Right lung (tissue), 10 donors: ENCODE results near the gene HHIP. TPM values are rescaled to one million over a fixed set of nuclear protein-coding genes. Genes with fewer than 3 reads are reported as not detected.

Source experiments
- DNase-seq, 2 donors: peaks; one replicate each; pipeline ENCODE4 v3.0.0-alpha.2; 2013
- long read RNA-seq, 8 donors: transcript quantifications; one replicate each; lab custom pipeline, GENCODE V29; 2026
- polyA plus RNA-seq, 5 donors: library from polyadenylated mRNA; unstranded; fragments of 120-200 nt; gene quantifications; one replicate each; pipeline versions ENCODE4 v1.2.1 to v1.2.3, GENCODE V29; 2013; ENCODE audit warnings: inconsistent platforms in 1 of 5, low replicate concordance in 1 of 5; ENCODE audit not compliant: insufficient read length in 5 of 5, insufficient read depth in 1 of 5

The HHIP gene, protein sequence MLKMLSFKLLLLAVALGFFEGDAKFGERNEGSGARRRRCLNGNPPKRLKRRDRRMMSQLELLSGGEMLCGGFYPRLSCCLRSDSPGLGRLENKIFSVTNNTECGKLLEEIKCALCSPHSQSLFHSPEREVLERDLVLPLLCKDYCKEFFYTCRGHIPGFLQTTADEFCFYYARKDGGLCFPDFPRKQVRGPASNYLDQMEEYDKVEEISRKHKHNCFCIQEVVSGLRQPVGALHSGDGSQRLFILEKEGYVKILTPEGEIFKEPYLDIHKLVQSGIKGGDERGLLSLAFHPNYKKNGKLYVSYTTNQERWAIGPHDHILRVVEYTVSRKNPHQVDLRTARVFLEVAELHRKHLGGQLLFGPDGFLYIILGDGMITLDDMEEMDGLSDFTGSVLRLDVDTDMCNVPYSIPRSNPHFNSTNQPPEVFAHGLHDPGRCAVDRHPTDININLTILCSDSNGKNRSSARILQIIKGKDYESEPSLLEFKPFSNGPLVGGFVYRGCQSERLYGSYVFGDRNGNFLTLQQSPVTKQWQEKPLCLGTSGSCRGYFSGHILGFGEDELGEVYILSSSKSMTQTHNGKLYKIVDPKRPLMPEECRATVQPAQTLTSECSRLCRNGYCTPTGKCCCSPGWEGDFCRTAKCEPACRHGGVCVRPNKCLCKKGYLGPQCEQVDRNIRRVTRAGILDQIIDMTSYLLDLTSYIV
- 10 to 100 TPM; 16.4 to 68.7 (median 38.7) TPM for polyA plus RNA-seq
- long read RNA-seq, donor 1, full-length matches to known transcripts: 6 of 19 reads
- long read RNA-seq, donor 1, partial matches to known transcripts: 13 of 19 reads
- long read RNA-seq, donor 1, other reads (novel, unspliced or antisense): 0 of 19 reads
- long read RNA-seq, donor 2, full-length matches to known transcripts: 9 of 9 reads
- long read RNA-seq, donor 2, partial matches to known transcripts: 0 of 9 reads
- long read RNA-seq, donor 2, other reads (novel, unspliced or antisense): 0 of 9 reads
- long read RNA-seq, donor 3, full-length matches to known transcripts: 11 of 16 reads
- long read RNA-seq, donor 3, partial matches to known transcripts: 5 of 16 reads
- long read RNA-seq, donor 3, other reads (novel, unspliced or antisense): 0 of 16 reads
- long read RNA-seq, donor 4, full-length matches to known transcripts: 2 of 2 reads
- long read RNA-seq, donor 4, partial matches to known transcripts: 0 of 2 reads
- long read RNA-seq, donor 4, other reads (novel, unspliced or antisense): 0 of 2 reads
- long read RNA-seq, donor 5, full-length matches to known transcripts: 8 of 121 reads
- long read RNA-seq, donor 5, partial matches to known transcripts: 56 of 121 reads
- long read RNA-seq, donor 5, other reads (novel, unspliced or antisense): 57 of 121 reads
- long read RNA-seq, donor 6, full-length matches to known transcripts: 20 of 20 reads
- long read RNA-seq, donor 6, partial matches to known transcripts: 0 of 20 reads
- long read RNA-seq, donor 6, other reads (novel, unspliced or antisense): 0 of 20 reads
- long read RNA-seq, donor 7, full-length matches to known transcripts: 7 of 7 reads
- long read RNA-seq, donor 7, partial matches to known transcripts: 0 of 7 reads
- long read RNA-seq, donor 7, other reads (novel, unspliced or antisense): 0 of 7 reads
- long read RNA-seq, donor 8, full-length matches to known transcripts: 4 of 4 reads
- long read RNA-seq, donor 8, partial matches to known transcripts: 0 of 4 reads
- long read RNA-seq, donor 8, other reads (novel, unspliced or antisense): 0 of 4 reads

DNA sequence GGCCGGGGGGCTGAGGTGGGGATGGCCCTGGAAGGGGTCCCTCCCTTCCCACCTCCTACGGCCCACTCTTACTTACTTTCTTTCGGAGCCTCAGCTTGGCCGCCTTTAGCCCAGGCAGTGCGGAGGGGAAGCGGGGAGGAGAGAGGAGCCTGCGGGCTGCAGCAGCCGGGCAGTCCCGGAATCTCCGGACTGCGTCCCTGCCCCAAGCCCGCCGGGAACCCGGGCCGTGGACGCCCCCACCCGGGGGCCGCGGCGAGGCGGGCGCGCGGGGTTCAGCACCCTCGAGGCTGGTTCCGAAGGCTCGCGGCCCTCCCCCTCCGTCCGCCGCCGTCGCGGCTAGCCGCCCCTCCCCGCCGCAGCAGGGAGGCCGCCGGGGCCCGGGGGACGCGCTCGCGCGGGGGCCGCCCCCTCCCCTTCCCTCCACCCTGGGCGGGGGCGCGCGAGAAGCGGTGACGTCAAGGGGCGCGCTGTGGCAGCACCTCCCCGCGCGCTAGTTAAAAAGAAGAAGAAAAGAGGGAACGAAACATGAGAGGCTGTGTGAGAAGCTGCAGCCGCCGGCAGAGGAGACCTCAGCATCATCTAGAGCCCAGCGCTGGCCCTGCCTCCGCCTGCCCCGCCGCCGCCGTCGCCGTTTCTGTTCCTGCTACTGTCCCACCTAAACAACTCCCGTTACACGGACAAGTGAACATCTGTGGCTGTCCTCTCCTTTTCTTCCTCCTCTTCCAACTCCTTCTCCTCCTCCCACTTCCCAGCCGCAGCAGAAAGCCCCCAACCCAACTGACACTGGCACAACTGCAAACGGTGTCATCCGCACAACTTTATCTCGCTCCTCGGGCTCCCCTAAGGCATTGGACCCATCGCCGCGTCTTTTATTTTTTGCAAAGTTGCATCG, at the start of gene HHIP:
Gene HHIP, plus strand, starts transcription at position 526 of the 892 bp plus-strand sequence. CDS start 520 bp downstream, outside the sequence.
- peak; percentile 67 to 71 for DNase-seq

GRCh38 chr4:144597171-144597570, 48.8 kb upstream of the HHIP start:
- DNase-seq: no peak

- DNase-seq: no peak
Observed at GRCh38 chr4:144599621-144600020, 46.3 kb upstream of the HHIP start.

DNA sequence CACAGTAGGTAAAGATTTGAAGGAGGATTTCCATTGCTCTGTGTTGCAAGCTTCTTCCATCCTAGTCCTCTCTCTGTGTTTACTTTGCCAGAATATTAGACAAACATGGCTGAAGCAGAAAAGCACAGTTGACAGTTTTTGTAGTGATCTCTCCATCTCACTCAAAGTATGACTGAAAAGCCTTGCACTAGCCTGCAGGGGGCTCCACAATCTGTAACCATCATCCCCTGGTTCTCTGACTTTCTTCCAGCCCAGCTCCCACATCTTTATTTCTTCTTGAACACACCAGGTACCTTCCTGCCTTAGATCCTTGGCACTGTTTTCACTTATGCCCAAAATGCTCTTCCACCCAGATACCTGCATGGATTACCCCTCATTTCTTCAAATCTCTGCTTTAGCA, 34.1 kb upstream of the HHIP start:
- no peak for DNase-seq

- DNase-seq: no peak
Observed at GRCh38 chr4:144614850-144615585, 30.9 kb upstream of the HHIP start.

DNA sequence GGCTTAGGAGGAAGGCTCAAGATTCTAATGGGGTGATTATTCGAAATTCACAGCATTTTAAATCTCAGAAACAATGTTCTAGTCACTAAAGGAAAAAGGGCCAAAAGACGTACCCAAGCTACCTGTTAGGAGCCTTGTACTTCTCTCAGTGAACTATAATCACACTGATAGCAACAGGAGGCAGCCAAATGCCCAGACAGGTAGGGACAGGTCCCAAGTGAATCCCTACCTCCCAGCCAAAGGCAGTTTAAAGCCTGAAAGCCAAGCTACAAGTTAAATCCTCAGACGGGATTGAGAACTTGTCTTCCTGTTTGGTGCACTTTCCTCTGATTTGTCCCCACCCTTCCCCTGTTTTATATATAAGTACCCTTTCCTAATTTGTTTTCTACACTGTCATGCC, 24.3 kb upstream of the HHIP start:
- no peak for DNase-seq

GRCh38 chr4:144627663-144628076, 18.3 kb upstream of the HHIP start:
- no peak for DNase-seq

DNA sequence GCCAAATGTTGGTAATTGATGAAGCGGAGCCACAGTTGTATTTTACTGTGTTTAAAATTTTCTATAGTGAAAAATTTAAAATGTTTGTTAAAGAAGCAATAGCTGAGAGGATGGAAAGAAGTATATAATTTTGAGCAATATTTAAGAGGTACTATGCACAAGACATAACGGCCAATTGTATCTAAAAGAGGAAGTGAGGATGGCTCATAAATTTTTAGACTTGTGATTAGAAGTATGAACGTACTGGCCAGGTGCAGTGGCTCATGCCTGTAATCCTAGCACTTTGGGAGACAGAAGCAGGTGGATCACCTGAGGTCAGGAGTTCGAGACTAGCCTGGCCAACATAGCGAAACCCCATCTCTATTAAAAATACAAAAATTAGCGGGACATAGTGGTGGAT, 12.7 kb upstream of the HHIP start:
- DNase-seq: no peak

- DNase-seq: no peak
Observed at GRCh38 chr4:144634978-144635747, 10.8 kb upstream of the HHIP start.

GRCh38 chr4:144644368-144645101, 1.4 kb upstream of the HHIP start:
- no peak for DNase-seq

GRCh38 chr4:144645102-144645630, 790 bp upstream of the HHIP start:
- peak; percentile 27 to 29 for DNase-seq

DNA sequence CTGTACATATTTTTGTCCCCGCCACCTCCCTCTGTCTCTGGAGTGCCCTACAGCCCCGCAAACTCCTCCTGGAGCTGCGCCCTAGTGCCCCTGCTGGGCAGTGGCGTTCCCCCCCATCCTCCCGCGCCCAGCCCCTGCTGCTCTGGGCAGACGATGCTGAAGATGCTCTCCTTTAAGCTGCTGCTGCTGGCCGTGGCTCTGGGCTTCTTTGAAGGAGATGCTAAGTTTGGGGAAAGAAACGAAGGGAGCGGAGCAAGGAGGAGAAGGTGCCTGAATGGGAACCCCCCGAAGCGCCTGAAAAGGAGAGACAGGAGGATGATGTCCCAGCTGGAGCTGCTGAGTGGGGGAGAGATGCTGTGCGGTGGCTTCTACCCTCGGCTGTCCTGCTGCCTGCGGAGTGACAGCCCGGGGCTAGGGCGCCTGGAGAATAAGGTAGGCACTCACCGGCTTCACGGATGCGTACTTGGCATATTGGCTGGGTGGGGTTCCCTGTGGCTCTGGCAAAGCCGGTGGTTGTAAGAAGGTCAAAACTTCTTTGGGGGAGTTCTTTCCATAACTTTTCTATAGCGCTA, 653 bp downstream of the HHIP start:
- peak in 1 of 2 donors; percentile 40 for DNase-seq

DNA sequence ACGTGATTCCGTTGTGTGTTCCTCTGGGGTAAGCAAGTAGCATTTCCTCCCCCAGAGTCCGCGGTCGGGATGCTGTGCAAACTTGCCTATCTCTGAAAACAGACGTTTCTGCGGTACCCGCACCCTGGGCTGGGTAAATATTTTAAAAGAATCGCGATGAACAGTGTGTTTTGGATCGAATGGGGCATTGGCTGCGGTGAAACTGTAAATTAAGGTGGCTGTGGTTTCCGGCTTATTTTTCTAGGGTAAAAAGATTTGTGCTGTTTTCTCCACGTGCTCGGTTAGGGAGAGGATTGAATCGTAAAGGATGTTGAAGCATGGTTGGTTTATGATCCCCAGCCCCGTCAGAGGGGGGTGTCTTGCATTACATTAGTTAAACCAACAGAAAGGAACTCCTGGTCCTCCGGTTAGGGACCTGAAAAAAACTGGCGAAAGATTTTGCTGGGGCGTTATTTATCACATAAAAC, 1.2 kb downstream of the HHIP start:
- DNase-seq: no peak

GRCh38 chr4:144647590-144647989, 1.6 kb downstream of the HHIP start:
- no peak for DNase-seq

DNA sequence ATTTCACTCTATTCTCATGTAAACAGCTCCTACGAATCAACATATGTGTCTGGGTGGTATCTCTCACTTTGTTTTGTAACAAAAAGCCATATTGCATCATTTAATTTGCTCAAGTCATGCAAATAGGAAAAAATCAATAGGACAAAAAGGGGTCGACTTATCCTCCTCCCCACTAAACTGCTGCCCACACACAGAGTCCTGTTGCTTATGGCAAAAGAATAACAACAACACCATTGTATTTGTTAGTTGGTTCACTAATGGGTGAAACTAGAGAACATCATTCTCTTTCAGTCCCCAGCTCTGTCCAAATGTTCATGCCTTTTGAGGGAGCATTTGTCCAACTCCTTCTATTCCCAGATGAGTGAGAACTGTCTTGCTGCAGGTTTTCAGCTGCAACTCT, 2.1 kb downstream of the HHIP start:
- DNase-seq: no peak

DNA sequence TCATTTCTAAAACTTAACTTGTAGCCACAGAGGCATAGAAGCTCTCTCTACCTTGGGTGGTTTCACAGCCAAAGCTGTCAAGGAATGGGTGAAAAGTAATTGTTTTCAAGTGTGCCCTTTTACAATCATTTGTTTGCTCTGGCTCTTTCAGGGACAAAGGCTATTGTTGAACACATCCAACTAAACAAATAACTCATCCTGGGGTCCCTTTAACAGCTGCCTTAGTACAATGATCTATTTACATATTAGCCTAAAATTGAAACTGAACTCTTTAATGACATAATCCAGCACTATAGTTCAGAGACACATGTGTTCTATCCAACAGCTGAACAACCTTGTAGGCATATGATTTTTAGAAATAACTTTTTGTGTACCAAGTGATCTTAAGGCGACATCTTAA, 3.7 kb downstream of the HHIP start:
- no peak for DNase-seq
